ENCODE measurements around the gene EIPR1. TPM values are rescaled to one million over a fixed set of nuclear protein-coding genes. Genes with fewer than 3 reads are reported as not detected.

The EIPR1 gene
- total and polyA plus RNA-seq, 2 of the 13 experiments (the other 11 are each of a cell fraction or from before 2014, with no cell fraction given): 70.0 to 96.3 TPM

DNA sequence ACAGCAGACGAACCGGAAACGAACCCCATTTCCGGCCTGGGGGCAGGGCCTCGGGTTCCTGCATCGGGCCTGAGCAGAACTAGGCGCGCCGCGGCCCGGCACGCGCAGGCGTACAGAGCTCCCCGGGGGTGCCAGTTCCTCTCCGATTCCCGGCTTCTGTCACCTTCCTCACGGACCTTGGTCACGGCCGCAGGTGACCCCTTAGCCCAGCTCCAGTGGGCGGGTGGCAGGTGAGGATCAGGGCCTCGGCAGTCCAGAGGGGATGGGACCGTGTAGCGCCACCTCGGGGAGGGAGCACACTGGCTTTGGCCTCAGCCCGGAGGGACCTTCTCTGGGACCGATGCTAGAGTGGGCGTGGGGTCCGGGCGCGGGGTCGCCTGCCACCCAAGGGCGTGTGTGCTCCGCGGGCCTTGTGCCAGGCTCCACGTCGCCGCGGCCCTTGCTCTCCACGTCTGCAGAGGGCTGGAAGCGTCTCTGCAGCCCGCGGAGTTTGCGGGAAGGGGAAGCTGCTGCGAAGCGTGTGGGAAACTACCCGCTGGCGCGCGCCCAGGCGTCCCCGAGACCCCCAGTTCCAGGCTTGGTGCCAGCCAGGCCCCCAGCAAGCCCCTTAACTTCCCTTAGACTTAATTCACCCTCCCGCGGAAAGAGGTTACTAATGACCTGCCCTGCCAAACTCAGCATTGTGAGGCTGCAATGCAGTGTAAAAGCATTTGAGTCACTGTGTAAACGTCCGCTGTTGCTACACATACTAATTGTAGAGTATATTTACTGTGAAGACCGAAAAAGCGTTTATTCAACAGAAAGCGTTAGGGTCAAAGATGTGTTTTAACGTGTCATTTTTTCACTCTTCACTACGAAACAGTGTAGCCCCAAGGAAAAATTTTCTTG lies 2.3 kb upstream of the EIPR1 start, which contains the start of gene TRAPPC12 (continued):
- TF ChIP-seq, protein P1, sequence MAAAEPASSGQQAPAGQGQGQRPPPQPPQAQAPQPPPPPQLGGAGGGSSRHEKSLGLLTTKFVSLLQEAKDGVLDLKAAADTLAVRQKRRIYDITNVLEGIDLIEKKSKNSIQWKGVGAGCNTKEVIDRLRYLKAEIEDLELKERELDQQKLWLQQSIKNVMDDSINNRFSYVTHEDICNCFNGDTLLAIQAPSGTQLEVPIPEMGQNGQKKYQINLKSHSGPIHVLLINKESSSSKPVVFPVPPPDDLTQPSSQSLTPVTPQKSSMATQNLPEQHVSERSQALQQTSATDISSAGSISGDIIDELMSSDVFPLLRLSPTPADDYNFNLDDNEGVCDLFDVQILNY (CRISPR knock-in tag; conservative IDR thresholded peaks at IDR 0.05): no peak
- 0 out of 2 replicates have a peak, but pooled peaks have one; percentile 18 for TF ChIP-seq REXO4 (CRISPR knock-in tag; IDR thresholded peaks at IDR 0.05; ENCODE audit: borderline replicate concordance)
- peak; percentile 76 for TF ChIP-seq ZBTB3 (CRISPR knock-in tag; IDR thresholded peaks at IDR 0.05; ENCODE audit: borderline replicate concordance, low read depth)
- TF ChIP-seq ZNF614 (CRISPR knock-in tag; IDR thresholded peaks at IDR 0.05; ENCODE audit: borderline replicate concordance): 0 out of 2 replicates have a peak, but pooled peaks have one; percentile 59
- TF ChIP-seq, protein P2, sequence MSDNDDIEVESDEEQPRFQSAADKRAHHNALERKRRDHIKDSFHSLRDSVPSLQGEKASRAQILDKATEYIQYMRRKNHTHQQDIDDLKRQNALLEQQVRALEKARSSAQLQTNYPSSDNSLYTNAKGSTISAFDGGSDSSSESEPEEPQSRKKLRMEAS (IDR thresholded peaks at IDR 0.05): peak; percentile 95
- no peak; the same call in 1 of the 2 replicates for TF ChIP-seq MED13 (CRISPR knock-in tag; IDR thresholded peaks at IDR 0.05)
- no peak for TF ChIP-seq ZNF577 (CRISPR knock-in tag; IDR thresholded peaks at IDR 0.05; ENCODE audit: borderline replicate concordance, low read depth)
- TF ChIP-seq ZNF841 (CRISPR knock-in tag; IDR thresholded peaks at IDR 0.05; ENCODE audit: borderline replicate concordance): peak; percentile 85; the same call in 1 of the 2 replicates
- peak; percentile 82 to 94 for TF ChIP-seq POLR2A (IDR thresholded peaks at IDR 0.05; ENCODE audit: insufficient read depth in 1 of 2, low read depth in 2 of 2, low read length in 2 of 2)
- TF ChIP-seq NFKB2 (CRISPR knock-in tag; IDR thresholded peaks at IDR 0.05; ENCODE audit: borderline replicate concordance): peak; percentile 95
- TF ChIP-seq CCDC6 (CRISPR knock-in tag; IDR thresholded peaks at IDR 0.05): peak; percentile 99
- TF ChIP-seq GPN1 (CRISPR knock-in tag; IDR thresholded peaks at IDR 0.05; ENCODE audit: borderline replicate concordance): peak; percentile 68
- no peak for TF ChIP-seq EHMT2 (IDR thresholded peaks at IDR 0.05; ENCODE audit: borderline replicate concordance, low read depth, low read length)
- peak; percentile 86; the same call in 1 of the 2 replicates for TF ChIP-seq ZNF224 (CRISPR knock-in tag; IDR thresholded peaks at IDR 0.05)
- TF ChIP-seq POLR2AphosphoS5 (IDR thresholded peaks at IDR 0.05; ENCODE audit: low read depth, low read length): peak; percentile 93
- TF ChIP-seq, protein P3, sequence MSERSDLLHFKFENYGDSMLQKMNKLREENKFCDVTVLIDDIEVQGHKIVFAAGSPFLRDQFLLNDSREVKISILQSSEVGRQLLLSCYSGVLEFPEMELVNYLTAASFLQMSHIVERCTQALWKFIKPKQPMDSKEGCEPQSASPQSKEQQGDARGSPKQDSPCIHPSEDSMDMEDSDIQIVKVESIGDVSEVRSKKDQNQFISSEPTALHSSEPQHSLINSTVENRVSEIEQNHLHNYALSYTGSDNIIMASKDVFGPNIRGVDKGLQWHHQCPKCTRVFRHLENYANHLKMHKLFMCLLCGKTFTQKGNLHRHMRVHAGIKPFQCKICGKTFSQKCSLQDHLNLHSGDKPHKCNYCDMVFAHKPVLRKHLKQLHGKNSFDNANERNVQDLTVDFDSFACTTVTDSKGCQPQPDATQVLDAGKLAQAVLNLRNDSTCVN (CRISPR knock-in tag; IDR thresholded peaks at IDR 0.05; ENCODE audit: borderline replicate concordance): peak; percentile 88; the same call in 1 of the 2 replicates
- TF ChIP-seq ZNF768 (CRISPR knock-in tag; IDR thresholded peaks at IDR 0.05): peak; percentile 75; the same call in 1 of the 2 replicates
- peak; percentile 86 for TF ChIP-seq POGZ (CRISPR knock-in tag; IDR thresholded peaks at IDR 0.05)
- TF ChIP-seq ZNF552 (CRISPR knock-in tag; IDR thresholded peaks at IDR 0.05; ENCODE audit: borderline replicate concordance): peak; percentile 97
- peak; percentile 94 for TF ChIP-seq SP4 (CRISPR knock-in tag; IDR thresholded peaks at IDR 0.05)
- peak; percentile 24 to 70; a peak in 3 of 4 replicates for TF ChIP-seq NR2F1 (CRISPR knock-in tag; IDR thresholded peaks at IDR 0.05)
- no peak for TF ChIP-seq SMARCE1 (IDR thresholded peaks at IDR 0.05; ENCODE audit: borderline replicate concordance)
- no peak for TF ChIP-seq ZNF720 (CRISPR knock-in tag; IDR thresholded peaks at IDR 0.05)
- no peak; the same call in none of the 2 replicates for TF ChIP-seq ZNF780A (CRISPR knock-in tag; IDR thresholded peaks at IDR 0.05)

All from HepG2 (cell line).